Measurements from ENCODE around the gene MPC1. TPM values are rescaled to one million over a fixed set of nuclear protein-coding genes. Genes with fewer than 3 reads are reported as not detected.

Gene MPC1
- total and polyA plus RNA-seq, 2 experiments from 2014 or later: 15.5 to 39.4 TPM

DNA sequence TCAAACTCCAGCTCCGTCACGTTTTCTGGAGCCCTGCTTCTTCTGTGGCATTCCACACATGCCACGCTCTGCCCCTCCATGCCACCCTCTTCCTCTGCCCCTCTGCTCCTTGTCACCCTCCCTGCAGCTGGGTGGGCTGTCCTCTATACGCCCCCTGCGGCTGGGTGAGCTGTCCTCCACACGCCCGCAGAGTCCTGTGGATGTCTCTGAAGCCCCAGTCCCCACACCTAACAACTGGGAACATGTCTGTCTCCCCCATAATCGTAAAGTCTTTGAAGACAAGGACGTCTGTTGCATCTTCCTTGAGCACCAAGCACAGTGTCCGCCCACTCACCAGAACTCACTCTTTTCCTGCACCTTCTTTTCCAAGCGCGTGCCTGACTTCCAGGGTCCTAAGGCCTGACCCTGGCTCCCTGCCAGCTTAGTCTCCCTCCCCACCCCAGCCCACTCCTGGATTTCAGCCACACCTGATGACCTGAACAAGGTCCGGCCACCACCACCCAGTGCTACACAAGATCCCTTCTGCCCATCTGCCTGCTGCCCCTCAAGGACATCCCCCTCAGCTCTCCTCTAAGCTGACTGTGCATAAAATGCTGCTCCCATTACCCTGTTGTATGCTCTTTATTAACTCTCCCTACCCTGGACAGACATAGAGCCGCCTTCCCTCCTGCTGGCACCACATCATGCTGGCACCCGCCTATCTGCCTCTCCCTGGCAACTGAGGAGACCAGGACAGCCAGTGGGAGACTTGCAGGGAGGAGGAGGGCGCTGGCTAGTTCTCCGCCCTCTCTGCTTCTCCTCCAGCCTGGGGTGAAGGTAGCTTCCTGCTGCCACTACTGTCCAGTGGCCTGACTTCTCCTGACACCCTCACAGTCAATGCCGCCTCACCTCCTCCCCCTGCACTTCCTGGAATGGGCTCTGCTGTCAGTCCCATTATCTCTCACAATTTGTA lies 63.8 kb downstream of the MPC1 start:
- no peak overlapping the region for H3K4me3 Mint-ChIP-seq
- no peak overlapping the region for H3K27ac ChIP-seq (ENCODE audit: low read depth)
- 0 out of 2 replicates have a peak, but pooled peaks cover 3% of the 10 kb centered on the region for H3K79me2 ChIP-seq (replicated peaks; ENCODE audit: insufficient read depth)
- H3F3A ChIP-seq (replicated peaks; ENCODE audit: low read depth): no peaks in the 10 kb centered on the region
- peaks cover 5% of the 10 kb centered on the region; the same call in 1 of the 2 replicates for H3K4me1 ChIP-seq (ENCODE audit: insufficient read depth)
- H4K20me1 ChIP-seq (replicated peaks; ENCODE audit: insufficient read depth): no peaks in the 10 kb centered on the region
- peak overlapping the region; percentile 37; the same call in 1 of the 2 replicates for H3K27ac Mint-ChIP-seq
- peaks cover 6% of the 10 kb centered on the region for H3K4me1 Mint-ChIP-seq
- DNase-seq (ENCODE audit: low spot score): no peak
- H3K27me3 ChIP-seq (ENCODE audit: insufficient read depth): no peaks in the 10 kb centered on the region
- no peaks in the 10 kb centered on the region for H3K9me3 Mint-ChIP-seq
- H3K27me3 Mint-ChIP-seq (ENCODE audit: insufficient read depth, low read depth, poor library complexity): peaks cover 3% of the 10 kb centered on the region
- H3K9me2 ChIP-seq (ENCODE audit: insufficient read depth): no peaks in the 10 kb centered on the region
- H3K4me3 ChIP-seq: no peak overlapping the region
- peaks cover 22% of the 10 kb centered on the region for H3K36me3 Mint-ChIP-seq (ENCODE audit: low read depth)
- no peak overlapping the region for H2AFZ ChIP-seq
- H3K36me3 ChIP-seq (ENCODE audit: insufficient read depth): peaks cover 20% of the 10 kb centered on the region
- no peak overlapping the region for H3K4me2 ChIP-seq
- TF ChIP-seq POLR2AphosphoS5 (IDR thresholded peaks at IDR 0.05; ENCODE audit: low read depth) (peak; percentile 17; the same call in 1 of the 2 replicates), ZNF114 (CRISPR knock-in tag; IDR thresholded peaks at IDR 0.05) (no peak), CREB1 (CRISPR knock-in tag; IDR thresholded peaks at IDR 0.05; ENCODE audit: low read depth) (no peak)
- TF ChIP-seq, protein P1, sequence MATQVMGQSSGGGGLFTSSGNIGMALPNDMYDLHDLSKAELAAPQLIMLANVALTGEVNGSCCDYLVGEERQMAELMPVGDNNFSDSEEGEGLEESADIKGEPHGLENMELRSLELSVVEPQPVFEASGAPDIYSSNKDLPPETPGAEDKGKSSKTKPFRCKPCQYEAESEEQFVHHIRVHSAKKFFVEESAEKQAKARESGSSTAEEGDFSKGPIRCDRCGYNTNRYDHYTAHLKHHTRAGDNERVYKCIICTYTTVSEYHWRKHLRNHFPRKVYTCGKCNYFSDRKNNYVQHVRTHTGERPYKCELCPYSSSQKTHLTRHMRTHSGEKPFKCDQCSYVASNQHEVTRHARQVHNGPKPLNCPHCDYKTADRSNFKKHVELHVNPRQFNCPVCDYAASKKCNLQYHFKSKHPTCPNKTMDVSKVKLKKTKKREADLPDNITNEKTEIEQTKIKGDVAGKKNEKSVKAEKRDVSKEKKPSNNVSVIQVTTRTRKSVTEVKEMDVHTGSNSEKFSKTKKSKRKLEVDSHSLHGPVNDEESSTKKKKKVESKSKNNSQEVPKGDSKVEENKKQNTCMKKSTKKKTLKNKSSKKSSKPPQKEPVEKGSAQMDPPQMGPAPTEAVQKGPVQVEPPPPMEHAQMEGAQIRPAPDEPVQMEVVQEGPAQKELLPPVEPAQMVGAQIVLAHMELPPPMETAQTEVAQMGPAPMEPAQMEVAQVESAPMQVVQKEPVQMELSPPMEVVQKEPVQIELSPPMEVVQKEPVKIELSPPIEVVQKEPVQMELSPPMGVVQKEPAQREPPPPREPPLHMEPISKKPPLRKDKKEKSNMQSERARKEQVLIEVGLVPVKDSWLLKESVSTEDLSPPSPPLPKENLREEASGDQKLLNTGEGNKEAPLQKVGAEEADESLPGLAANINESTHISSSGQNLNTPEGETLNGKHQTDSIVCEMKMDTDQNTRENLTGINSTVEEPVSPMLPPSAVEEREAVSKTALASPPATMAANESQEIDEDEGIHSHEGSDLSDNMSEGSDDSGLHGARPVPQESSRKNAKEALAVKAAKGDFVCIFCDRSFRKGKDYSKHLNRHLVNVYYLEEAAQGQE (IDR thresholded peaks at IDR 0.05; ENCODE audit: unreplicated experiment): no peak
- ATAC-seq: peak; percentile 52

DNA sequence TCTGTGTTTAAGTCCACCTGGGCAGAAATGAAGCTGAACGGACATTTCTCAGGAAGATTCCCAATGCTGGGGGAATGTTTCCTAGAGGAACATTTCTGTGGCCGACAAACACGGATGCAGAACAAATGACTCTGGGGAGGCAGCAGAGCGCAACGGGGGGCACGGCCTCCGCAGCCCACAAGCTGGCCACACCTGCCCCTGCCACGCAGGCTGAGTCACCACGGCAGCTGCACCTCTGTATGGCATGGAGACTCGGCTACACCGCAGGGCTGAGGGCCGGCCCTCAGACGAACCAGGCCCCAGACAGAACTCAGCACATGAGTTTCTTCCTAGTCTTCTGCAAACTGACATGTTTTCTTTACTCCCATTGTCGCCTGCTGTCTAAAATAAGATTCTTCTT lies 64.5 kb downstream of the MPC1 start:
- Histone ChIP-seq H3K27me3 (ENCODE audit: insufficient read depth) (no peaks in the 10 kb centered on the region), H3K79me2 (replicated peaks; ENCODE audit: insufficient read depth) (no peaks in the 10 kb centered on the region), H3K4me3 (no peak overlapping the region), H4K20me1 (replicated peaks; ENCODE audit: insufficient read depth) (no peaks in the 10 kb centered on the region), H3F3A (replicated peaks; ENCODE audit: low read depth) (no peaks in the 10 kb centered on the region), H2AFZ (no peak overlapping the region), H3K27ac (ENCODE audit: low read depth) (no peak overlapping the region), H3K4me2 (no peak overlapping the region), H3K36me3 (ENCODE audit: insufficient read depth) (peaks cover 17% of the 10 kb centered on the region), H3K9me2 (ENCODE audit: insufficient read depth) (no peaks in the 10 kb centered on the region), H3K4me1 (ENCODE audit: insufficient read depth) (peaks cover 10% of the 10 kb centered on the region; the same call in 1 of the 2 replicates)
- H3K36me3 Mint-ChIP-seq (ENCODE audit: low read depth): peaks cover 17% of the 10 kb centered on the region
- TF ChIP-seq EZH2phosphoT487 (IDR thresholded peaks at IDR 0.05; ENCODE audit: unreplicated experiment) (no peak), EZH2 (IDR thresholded peaks at IDR 0.05; ENCODE audit: low read depth, unreplicated experiment) (no peak), JUNB (IDR thresholded peaks at IDR 0.05; ENCODE audit: unreplicated experiment) (no peak), CREB1 (CRISPR knock-in tag; IDR thresholded peaks at IDR 0.05; ENCODE audit: low read depth) (no peak), ZNF331 (CRISPR knock-in tag; IDR thresholded peaks at IDR 0.05; ENCODE audit: low read depth) (no peak), POLR2AphosphoS5 (IDR thresholded peaks at IDR 0.05; ENCODE audit: low read depth) (no peak)
- TF ChIP-seq, protein P2, sequence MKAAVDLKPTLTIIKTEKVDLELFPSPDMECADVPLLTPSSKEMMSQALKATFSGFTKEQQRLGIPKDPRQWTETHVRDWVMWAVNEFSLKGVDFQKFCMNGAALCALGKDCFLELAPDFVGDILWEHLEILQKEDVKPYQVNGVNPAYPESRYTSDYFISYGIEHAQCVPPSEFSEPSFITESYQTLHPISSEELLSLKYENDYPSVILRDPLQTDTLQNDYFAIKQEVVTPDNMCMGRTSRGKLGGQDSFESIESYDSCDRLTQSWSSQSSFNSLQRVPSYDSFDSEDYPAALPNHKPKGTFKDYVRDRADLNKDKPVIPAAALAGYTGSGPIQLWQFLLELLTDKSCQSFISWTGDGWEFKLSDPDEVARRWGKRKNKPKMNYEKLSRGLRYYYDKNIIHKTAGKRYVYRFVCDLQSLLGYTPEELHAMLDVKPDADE (IDR thresholded peaks at IDR 0.05): no peak
- peaks cover 9% of the 10 kb centered on the region for H3K4me1 Mint-ChIP-seq
- peak overlapping the region; percentile 37 for H3K27ac Mint-ChIP-seq
- DNase-seq (ENCODE audit: low spot score): no peak
- ATAC-seq: peak; percentile 20; the same call in 1 of the 3 replicates
- no peaks in the 10 kb centered on the region for H3K9me3 Mint-ChIP-seq
- peaks cover 3% of the 10 kb centered on the region for H3K27me3 Mint-ChIP-seq (ENCODE audit: insufficient read depth, low read depth, poor library complexity)
- no peak overlapping the region for H3K4me3 Mint-ChIP-seq

Measured in GM23338 (cell line).